GM10266 (cell line): ENCODE results near the gene NPHS2.

ENCODE experiments used
- DNase-seq: peaks from one replicate; pipeline ENCODE4 v3.0.0; 2012; ENCODE audit errors: extremely low spot score
- CTCF ChIP-seq: IDR thresholded peaks from 2 replicates; pipeline ENCODE4 v1.5.1; 2012; ENCODE audit warnings: mild to moderate bottlenecking, low read depth; ENCODE audit not compliant: control insufficient read depth, insufficient read depth; ENCODE audit errors: missing control alignments

The NPHS2 gene

GRCh38 chr1:179575497-179576314 lies at the start of gene NPHS2:
Gene NPHS2 (minus strand): TSS chr1:179575948. CDS start chr1:179575864, 84 bp downstream.
- TF ChIP-seq CTCF, result no peak
- DNase-seq, result no peak

GRCh38 chr1:179612361-179612760 lies 36.6 kb upstream of the NPHS2 start:
- DNase-seq, result no peak
- TF ChIP-seq CTCF, result no peak

GRCh38 chr1:179601093-179601492 lies 25.3 kb upstream of the NPHS2 start:
- TF ChIP-seq CTCF, result no peak
- no peak for DNase-seq

- peak; percentile 5 for DNase-seq
- TF ChIP-seq CTCF, result peak; percentile 26
These were observed 24.0 kb upstream of the NPHS2 start for GRCh38 chr1:179599623-179600249.

- DNase-seq, result no peak
- TF ChIP-seq CTCF, result no peak
These were observed 22.9 kb upstream of the NPHS2 start for GRCh38 chr1:179598631-179599030.

GRCh38 chr1:179591592-179592580 lies 16.1 kb upstream of the NPHS2 start, which contains the start of gene TDRD5:
Gene TDRD5 (plus strand): TSS chr1:179591832. CDS start chr1:179592616, 784 bp downstream.
- peak; percentile 36 for DNase-seq
- TF ChIP-seq CTCF, result no peak

GRCh38 chr1:179591253-179591591 lies 15.5 kb upstream of the NPHS2 start:
- TF ChIP-seq CTCF, result no peak
- DNase-seq, result peak; percentile 6
